Parathyroid adenoma (tissue), 2 donors: ENCODE results near the gene SAMD4A.

Experiments
- H2AFZ ChIP-seq: fragments of 300-600 bp; sonication (generic); one replicate; pipeline ENCODE4 v1.7.0; 2017; ENCODE audit warnings: antibody characterized with exemption, mild to moderate bottlenecking
- H3K27ac ChIP-seq: fragments of 300-600 bp; sonication (generic); one replicate; pipeline ENCODE4 v1.7.0; 2017
- H3K27me3 ChIP-seq: fragments of 300-600 bp; sonication (generic); one replicate; pipeline ENCODE4 v1.7.0; 2017; ENCODE audit warnings: low read length; ENCODE audit not compliant: control insufficient read depth, insufficient read depth
- H3K36me3 ChIP-seq: fragments of 300-600 bp; sonication (generic); one replicate; pipeline ENCODE4 v1.7.0; 2017; ENCODE audit warnings: low read length; ENCODE audit not compliant: control insufficient read depth, insufficient read depth
- H3K4me1 ChIP-seq: fragments of 300-600 bp; sonication (generic); one replicate; pipeline ENCODE4 v1.7.0; 2017; ENCODE audit warnings: control low read depth
- H3K4me2 ChIP-seq: fragments of 300-600 bp; sonication (generic); one replicate; pipeline ENCODE4 v1.7.0; 2017; ENCODE audit warnings: low read length
- H3K4me3 ChIP-seq: fragments of 300-600 bp; sonication (generic); one replicate; pipeline ENCODE4 v1.7.0; 2017; ENCODE audit warnings: low read depth, low read length
- H3K79me2 ChIP-seq: fragments of 300-600 bp; sonication (generic); one replicate; pipeline ENCODE4 v1.7.0; 2017; ENCODE audit warnings: control low read depth
- H3K9ac ChIP-seq: fragments of 300-600 bp; sonication (generic); one replicate; pipeline ENCODE4 v1.7.0; 2017; ENCODE audit warnings: mild to moderate bottlenecking
- H3K9me3 ChIP-seq: fragments of 300-600 bp; sonication (generic); one replicate; pipeline ENCODE4 v1.7.0; 2017; ENCODE audit warnings: low read length; ENCODE audit not compliant: control insufficient read depth
- TF ChIP-seq, protein P1 (sequence below): fragments of 300-600 bp; sonication (generic); IDR thresholded peaks from one replicate; pipeline ENCODE4 v1.7.0; 2017; ENCODE audit warnings: antibody characterized with exemption, mild to moderate bottlenecking
- donor health status: primary hyperparathyroidism.

Gene SAMD4A

DNA sequence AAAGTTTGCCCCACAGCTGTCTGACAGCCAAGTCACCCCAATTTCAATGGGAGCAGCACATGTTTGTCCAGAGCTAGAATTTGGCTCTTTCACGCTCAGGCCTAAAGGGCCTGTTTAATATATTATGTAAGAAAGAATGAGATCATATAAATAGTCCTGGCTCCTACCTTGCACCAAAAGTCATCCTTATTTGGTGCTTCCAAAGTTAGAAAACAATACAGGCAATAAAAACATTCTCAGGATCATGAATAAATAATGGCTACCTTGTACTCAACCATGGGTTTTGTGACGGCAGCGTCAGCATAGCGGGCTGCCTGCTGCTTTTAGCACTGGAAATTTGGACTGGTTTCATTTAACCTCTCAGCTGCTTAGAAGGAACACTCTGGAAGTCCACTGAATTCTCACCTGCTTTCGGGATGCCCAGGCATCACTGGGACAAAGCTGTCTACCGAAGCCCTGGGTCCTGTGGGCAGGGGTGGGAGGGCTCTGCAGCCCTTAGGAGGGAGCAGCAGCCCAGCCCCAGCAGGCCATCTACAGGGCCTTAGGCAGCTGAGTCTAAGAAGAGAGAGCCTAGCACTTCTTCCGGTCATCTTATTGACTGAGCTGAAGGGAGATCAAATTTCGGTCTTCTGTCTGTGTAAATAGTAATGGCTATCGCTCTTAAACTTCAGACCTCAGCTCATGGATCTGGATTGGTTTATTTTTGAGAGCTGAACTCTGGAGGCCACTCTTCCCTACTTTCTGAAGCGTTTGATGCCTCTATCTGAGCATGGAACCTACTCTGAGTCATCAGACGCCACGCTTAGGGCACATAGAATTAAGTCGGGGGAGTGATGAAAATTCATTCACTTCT, 106.5 kb downstream of the SAMD4A start:
- Histone ChIP-seq H3K79me2 (peaks cover 8% of the 10 kb centered on the region), H3K36me3 (no peaks in the 10 kb centered on the region), H3K4me2 (no peak overlapping the region), H3K27ac (no peak overlapping the region), H3K9me3 (no peaks in the 10 kb centered on the region), H3K9ac (no peak overlapping the region), H3K4me1 (no peaks in the 10 kb centered on the region), H3K4me3 (no peak overlapping the region), H3K27me3 (no peaks in the 10 kb centered on the region), H2AFZ (peak overlapping the region; percentile 1)
- TF ChIP-seq, protein P1, sequence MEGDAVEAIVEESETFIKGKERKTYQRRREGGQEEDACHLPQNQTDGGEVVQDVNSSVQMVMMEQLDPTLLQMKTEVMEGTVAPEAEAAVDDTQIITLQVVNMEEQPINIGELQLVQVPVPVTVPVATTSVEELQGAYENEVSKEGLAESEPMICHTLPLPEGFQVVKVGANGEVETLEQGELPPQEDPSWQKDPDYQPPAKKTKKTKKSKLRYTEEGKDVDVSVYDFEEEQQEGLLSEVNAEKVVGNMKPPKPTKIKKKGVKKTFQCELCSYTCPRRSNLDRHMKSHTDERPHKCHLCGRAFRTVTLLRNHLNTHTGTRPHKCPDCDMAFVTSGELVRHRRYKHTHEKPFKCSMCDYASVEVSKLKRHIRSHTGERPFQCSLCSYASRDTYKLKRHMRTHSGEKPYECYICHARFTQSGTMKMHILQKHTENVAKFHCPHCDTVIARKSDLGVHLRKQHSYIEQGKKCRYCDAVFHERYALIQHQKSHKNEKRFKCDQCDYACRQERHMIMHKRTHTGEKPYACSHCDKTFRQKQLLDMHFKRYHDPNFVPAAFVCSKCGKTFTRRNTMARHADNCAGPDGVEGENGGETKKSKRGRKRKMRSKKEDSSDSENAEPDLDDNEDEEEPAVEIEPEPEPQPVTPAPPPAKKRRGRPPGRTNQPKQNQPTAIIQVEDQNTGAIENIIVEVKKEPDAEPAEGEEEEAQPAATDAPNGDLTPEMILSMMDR: no peak

DNA sequence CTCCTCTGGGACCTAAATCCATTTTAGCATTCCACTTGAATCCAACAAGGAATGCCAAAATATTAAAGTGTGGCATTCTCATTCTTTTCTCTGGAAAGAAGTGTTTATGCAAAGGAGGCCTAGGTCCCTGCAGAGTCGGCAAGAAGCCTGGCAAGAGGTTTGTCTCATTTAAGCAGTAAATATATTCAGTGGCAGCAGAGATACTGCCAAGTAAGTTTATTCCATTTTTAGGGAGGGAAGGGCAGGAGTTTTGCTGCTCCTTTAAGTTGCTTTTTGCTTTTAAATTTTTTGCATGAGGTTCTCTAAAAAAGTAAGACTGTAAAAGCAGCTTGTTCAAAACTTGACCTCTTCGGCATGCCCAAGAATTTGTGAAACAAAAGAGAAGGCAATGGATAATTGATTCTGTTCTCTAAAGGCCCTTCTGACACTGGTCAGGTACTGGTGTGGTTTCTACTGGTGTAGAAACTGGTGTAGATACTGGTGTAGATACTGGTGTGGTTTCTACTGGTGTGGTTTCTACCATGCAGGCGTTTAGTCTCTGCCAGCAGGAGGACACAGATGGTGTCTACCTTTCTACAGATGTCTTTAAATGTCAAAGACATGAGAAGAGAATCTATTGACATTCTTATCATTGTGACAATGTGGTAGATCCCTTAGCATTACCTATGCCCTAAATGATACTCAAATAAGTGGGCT, 107.3 kb downstream of the SAMD4A start:
- Histone ChIP-seq H3K4me3 (no peak overlapping the region), H3K36me3 (no peaks in the 10 kb centered on the region), H3K27me3 (no peaks in the 10 kb centered on the region), H3K27ac (no peak overlapping the region), H3K4me1 (no peaks in the 10 kb centered on the region), H3K4me2 (no peak overlapping the region), H3K9ac (no peak overlapping the region), H2AFZ (peak overlapping the region; percentile 1), H3K79me2 (peaks cover 8% of the 10 kb centered on the region), H3K9me3 (no peaks in the 10 kb centered on the region)
- TF ChIP-seq, protein P1: no peak

DNA sequence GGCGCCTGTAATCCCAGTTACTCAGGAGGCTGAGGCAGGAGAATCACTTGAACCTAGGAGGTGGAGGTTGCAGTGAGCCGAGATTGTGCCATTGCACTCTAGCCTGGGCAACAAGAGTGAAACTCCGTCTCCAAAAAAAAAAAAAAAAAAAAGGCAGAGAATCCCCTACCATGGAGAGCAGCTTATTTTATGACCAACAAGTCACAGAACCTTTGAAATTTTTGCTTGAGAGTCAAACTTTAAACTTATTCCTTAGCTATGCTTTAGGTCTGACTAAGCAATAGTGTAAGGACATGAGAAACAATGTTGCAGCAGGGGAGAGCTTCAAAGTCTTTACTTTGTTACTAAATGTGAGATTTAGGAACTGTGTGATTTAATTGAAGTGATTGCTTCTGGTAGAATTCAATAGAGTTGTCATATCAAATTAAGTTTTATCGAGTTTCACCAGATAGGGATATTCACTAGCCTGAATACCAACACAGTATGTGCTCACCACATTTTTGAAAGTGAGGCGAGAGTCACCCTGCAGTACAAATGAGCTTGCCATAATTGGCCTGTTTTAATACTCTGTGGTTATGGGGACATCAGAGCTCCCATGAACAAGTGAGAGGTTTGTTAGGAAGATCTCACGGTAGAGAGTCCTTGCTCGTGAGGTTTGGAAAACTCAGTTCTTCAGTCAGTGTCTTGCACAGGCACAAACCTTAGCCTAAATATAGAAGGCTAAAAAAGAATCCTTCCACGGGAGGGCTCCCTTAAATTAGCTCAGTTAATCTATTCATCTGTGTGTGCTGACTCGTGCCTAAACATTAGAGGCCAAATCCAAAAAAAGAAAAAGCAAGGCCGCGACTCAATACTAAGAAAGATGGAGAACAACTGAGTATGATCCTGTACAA, 108.6 kb downstream of the SAMD4A start:
- no peak overlapping the region for H3K9ac ChIP-seq
- no peaks in the 10 kb centered on the region for H3K4me1 ChIP-seq
- TF ChIP-seq, protein P1: no peak
- peaks cover 4% of the 10 kb centered on the region for H3K79me2 ChIP-seq
- H3K9me3 ChIP-seq: no peaks in the 10 kb centered on the region
- H3K36me3 ChIP-seq: no peaks in the 10 kb centered on the region
- no peak overlapping the region for H3K27ac ChIP-seq
- H2AFZ ChIP-seq: no peak overlapping the region
- H3K4me2 ChIP-seq: no peak overlapping the region
- H3K4me3 ChIP-seq: no peak overlapping the region
- no peaks in the 10 kb centered on the region for H3K27me3 ChIP-seq

DNA sequence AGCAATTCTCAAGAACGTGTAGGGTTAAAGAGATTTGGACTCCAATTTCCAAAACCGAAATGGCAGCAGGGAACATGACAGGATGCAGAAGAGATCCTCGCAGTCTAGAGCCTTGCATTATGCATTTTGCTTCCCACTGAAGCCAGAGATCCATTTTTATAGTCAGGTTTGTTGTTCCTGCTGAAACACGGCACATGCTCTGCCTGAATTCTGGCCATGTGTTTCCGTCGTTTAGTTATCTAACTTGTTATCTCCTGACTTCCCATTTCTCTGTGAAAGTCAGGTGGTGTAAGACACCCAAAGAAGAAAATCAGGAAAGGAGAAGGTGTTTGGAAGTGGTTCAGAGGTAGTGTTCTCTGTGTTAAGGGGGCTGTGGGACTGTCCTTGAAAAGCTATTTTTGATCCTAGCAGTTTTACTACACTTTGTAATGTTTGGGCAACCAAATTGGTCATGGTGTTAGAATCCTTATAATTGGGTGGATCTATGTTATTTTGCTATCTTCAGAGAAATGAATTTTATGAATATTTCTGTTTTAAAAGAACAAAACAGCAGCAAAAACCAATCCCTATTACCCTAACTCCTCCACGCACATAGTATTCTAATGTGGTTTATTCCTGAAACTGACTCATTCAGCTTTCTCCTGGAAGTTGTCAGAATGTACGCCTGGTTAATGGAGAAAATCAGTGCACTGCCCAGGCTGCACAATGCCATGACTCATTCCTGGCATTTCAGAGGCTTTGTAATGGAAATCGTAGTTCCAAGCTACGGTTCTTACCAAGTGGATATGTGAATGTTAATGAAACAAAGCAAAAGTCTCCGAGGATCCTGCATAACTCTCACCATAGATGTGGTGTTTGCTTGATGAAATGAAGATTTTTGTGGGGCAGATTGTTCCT, 110.1 kb downstream of the SAMD4A start:
- Histone ChIP-seq H2AFZ (no peak overlapping the region), H3K27ac (no peak overlapping the region), H3K4me3 (no peak overlapping the region), H3K9me3 (no peaks in the 10 kb centered on the region), H3K79me2 (no peaks in the 10 kb centered on the region), H3K9ac (no peak overlapping the region), H3K4me2 (no peak overlapping the region), H3K27me3 (no peaks in the 10 kb centered on the region), H3K4me1 (no peaks in the 10 kb centered on the region), H3K36me3 (no peaks in the 10 kb centered on the region)
- TF ChIP-seq, protein P1: no peak
